Lower leg skin (tissue), 4 donors: ENCODE results near the gene ADAMTSL1. TPM values are rescaled to one million over a fixed set of nuclear protein-coding genes. Genes with fewer than 3 reads are reported as not detected.

Experiments used
- DNase-seq, 2 donors: peaks; one replicate each; pipeline ENCODE4 v3.0.0-alpha.2; 2019; ENCODE audit warnings: low spot score in 2 of 2
- H3K4me3 ChIP-seq: fragments of 200-600 bp; sonication (generic); 2 replicates; pipeline ENCODE4 v1.5.1; 2017; ENCODE audit warnings: mild to moderate bottlenecking, low read depth; ENCODE audit not compliant: poor library complexity, severe bottlenecking
- POLR2A ChIP-seq, 2 donors: fragments of 450-650 bp; IDR thresholded peaks; one replicate each; pipeline ENCODE4 v1.6.1; 2016 to 2017; ENCODE audit warnings: antibody characterized with exemption in 2 of 2, mild to moderate bottlenecking in 1 of 2, moderate library complexity in 1 of 2
- WGBS, 2 donors: methylation state at CpG; one replicate each; pipeline ENCODE4 v1.1.5; 2018; 5-methylcytosine and 5-hydroxymethylcytosine counted together
- intact Hi-C: fragments of 100-400 bp; cut with DNase I; formaldehyde crosslinking; loops from one replicate; pipeline ENCODE4 v1.15.0; 2023; ENCODE audit warnings: low total_unique reads
- total RNA-seq, 4 donors: library from RNA; depleted of rRNA; stranded (reverse); fragments of >200 nt; gene quantifications; one replicate each; pipeline ENCODE4 v1.1.0, GENCODE V29; 2016
- TF ChIP-seq, protein P1 (sequence below), 3 donors: fragments of 450-650 bp; IDR thresholded peaks; one replicate each; pipeline ENCODE4 v1.5.1; 2016; ENCODE audit warnings: antibody characterized with exemption in 3 of 3, mild to moderate bottlenecking in 3 of 3, moderate library complexity in 2 of 3

The ADAMTSL1 gene
- total RNA-seq, 4 donors from 2014 or later, result 1.2 to 3.6 (median 1.9) TPM

GRCh38 chr9:18536554-18536953 lies 62.6 kb downstream of the ADAMTSL1 start:
- TF ChIP-seq, protein P1, sequence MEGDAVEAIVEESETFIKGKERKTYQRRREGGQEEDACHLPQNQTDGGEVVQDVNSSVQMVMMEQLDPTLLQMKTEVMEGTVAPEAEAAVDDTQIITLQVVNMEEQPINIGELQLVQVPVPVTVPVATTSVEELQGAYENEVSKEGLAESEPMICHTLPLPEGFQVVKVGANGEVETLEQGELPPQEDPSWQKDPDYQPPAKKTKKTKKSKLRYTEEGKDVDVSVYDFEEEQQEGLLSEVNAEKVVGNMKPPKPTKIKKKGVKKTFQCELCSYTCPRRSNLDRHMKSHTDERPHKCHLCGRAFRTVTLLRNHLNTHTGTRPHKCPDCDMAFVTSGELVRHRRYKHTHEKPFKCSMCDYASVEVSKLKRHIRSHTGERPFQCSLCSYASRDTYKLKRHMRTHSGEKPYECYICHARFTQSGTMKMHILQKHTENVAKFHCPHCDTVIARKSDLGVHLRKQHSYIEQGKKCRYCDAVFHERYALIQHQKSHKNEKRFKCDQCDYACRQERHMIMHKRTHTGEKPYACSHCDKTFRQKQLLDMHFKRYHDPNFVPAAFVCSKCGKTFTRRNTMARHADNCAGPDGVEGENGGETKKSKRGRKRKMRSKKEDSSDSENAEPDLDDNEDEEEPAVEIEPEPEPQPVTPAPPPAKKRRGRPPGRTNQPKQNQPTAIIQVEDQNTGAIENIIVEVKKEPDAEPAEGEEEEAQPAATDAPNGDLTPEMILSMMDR (IDR thresholded peaks at IDR 0.05), result no peak
- TF ChIP-seq POLR2A (IDR thresholded peaks at IDR 0.05), result no peak
- intact Hi-C loops, result no loop called here
- H3K4me3 ChIP-seq, result no peak overlapping the region
- no peak for DNase-seq

DNA sequence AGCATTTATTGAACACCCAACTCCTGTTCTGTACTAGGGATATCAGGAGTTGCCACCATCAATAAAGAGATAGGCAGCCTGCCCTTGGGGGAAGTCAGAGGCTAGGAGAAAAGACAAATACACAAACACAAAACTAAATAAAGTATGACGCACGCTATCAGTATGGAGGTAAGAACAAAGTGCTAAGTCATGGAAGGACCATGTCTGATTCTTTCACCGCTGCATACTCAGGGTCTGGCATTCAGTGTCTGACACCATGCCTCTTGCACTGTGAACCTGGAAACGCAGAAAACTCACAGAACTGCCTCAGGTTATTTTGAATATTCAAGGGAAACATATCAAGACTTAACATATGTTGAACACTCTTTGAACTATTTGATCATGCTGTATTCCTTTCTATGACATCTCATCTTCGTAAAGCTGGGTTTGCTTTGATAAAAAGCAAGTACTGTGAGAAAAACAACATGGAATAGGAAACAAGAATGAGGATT lies 65.3 kb downstream of the ADAMTSL1 start:
- 82 to 85% methylated on average over 5 of the region's 5 CpGs for WGBS, 2 donors

GRCh38 chr9:18542837-18543405 lies 69.0 kb downstream of the ADAMTSL1 start:
- intact Hi-C loops, result no loop called here
- 90% methylated on average over 2 of the region's 2 CpGs for WGBS, 2 donors

More for the DNA sequence above, 65.3 kb downstream of the ADAMTSL1 start:
- no peak for TF ChIP-seq POLR2A (IDR thresholded peaks at IDR 0.05)
- TF ChIP-seq, protein P1 (IDR thresholded peaks at IDR 0.05), result no peak
- intact Hi-C loops, result no loop called here
- no peak for DNase-seq
- no peak overlapping the region for H3K4me3 ChIP-seq

DNA sequence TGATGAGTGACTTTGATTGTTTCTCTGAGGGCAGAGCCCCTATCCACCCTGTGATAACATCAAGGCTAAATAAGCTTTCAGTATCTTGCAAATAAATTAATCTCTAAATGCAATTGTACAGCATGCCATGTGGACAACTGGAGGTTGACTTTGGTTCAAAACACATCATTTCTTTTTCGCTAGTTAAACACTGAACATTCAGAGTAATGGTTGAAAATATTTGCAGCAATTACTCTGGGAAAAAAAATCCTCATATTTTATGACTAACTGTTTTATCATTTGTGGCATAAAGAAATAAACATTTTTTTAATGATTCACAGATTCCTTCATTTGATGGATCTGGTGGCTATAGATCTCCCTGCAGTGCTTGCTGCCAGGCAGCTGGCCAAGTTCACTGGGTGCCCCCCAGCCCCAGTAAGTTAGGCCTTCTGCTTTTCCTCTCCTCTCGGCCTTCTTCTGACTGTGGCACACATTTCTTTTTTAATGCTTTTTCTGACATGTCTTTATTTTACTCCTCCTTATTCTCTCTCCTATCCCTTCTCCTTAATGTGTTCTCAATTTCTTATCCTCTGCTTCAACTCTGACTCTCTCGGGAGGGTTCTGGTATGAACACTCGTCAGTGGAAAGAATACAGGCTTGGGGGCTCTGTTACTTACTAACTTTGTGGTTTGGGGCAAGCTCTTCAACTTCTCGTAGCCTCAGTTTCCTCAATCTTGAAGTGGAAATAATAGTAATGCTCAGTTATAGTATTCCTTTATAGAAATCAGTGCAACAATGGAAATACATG lies 69.6 kb downstream of the ADAMTSL1 start:
- TF ChIP-seq, protein P1 (IDR thresholded peaks at IDR 0.05), result no peak
- TF ChIP-seq POLR2A (IDR thresholded peaks at IDR 0.05), result no peak
- intact Hi-C loops, result no loop called here
- DNase-seq, result no peak
- no peak overlapping the region for H3K4me3 ChIP-seq
- 68 to 75% methylated on average over 5 of the region's 5 CpGs for WGBS, 2 donors

More at GRCh38 chr9:18542837-18543405, 69.0 kb downstream of the ADAMTSL1 start:
- H3K4me3 ChIP-seq, result no peak overlapping the region
- DNase-seq, result no peak
- no peak for TF ChIP-seq POLR2A (IDR thresholded peaks at IDR 0.05)
- TF ChIP-seq, protein P1 (IDR thresholded peaks at IDR 0.05), result no peak

DNA sequence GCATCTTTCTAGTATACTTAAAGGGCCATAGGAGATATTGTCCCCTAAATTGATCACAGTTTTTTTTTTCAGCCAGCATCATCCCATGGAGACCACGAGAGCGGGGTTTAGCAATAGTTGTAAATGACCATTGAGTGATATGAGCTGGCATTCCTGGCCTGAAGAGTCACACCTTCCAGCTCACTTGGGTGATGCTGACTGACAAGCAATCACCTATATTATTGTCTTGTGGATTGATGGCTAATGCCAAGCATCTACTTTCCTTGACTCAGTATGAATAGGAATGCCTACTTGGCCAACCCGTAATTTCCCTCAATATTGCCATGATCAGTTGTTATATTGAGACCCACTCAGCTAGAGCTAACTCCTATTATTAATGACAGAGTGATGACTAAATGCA lies 70.5 kb downstream of the ADAMTSL1 start:
- DNase-seq, result no peak
- intact Hi-C loops, result no loop called here

More for the DNA sequence above, 70.5 kb downstream of the ADAMTSL1 start:
- TF ChIP-seq, protein P1 (IDR thresholded peaks at IDR 0.05), result no peak
- no peak for TF ChIP-seq POLR2A (IDR thresholded peaks at IDR 0.05)
- 93 to 96% methylated on average over 3 of the region's 3 CpGs for WGBS, 2 donors
- no peak overlapping the region for H3K4me3 ChIP-seq
